Measurements from ENCODE around the gene ST6GALNAC4.

The ST6GALNAC4 gene

DNA sequence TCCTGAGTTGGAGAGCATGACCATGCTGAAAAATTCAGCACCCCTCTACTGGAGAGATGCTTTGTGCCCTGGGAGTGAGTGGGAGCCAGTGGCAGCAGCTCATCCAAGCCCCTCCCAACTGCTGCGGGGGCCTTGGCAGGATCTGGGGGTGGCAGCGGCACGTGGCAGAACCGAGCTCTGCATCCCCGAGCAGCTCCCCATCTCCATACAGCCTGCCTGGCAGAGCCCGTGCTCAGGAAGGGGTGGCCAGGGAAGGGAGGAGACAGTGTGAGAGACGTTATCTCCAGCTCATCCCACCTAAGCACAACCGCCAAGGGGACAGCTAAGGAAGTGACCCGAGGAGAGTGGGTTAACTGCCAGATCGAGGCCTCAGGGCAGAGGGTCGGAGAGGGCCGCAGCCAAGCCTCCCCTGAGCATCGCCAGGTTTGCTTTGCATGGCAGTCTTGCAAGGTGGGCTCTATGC lies 38.0 kb upstream of the ST6GALNAC4 start:
- no peak overlapping the region for H3K4me3 ChIP-seq (ENCODE audit: low read length)
- TF ChIP-seq, protein P1, sequence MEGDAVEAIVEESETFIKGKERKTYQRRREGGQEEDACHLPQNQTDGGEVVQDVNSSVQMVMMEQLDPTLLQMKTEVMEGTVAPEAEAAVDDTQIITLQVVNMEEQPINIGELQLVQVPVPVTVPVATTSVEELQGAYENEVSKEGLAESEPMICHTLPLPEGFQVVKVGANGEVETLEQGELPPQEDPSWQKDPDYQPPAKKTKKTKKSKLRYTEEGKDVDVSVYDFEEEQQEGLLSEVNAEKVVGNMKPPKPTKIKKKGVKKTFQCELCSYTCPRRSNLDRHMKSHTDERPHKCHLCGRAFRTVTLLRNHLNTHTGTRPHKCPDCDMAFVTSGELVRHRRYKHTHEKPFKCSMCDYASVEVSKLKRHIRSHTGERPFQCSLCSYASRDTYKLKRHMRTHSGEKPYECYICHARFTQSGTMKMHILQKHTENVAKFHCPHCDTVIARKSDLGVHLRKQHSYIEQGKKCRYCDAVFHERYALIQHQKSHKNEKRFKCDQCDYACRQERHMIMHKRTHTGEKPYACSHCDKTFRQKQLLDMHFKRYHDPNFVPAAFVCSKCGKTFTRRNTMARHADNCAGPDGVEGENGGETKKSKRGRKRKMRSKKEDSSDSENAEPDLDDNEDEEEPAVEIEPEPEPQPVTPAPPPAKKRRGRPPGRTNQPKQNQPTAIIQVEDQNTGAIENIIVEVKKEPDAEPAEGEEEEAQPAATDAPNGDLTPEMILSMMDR (conservative IDR thresholded peaks at IDR 0.05; ENCODE audit: low read depth, low read length) = no peak
- DNase-seq (ENCODE audit: low read depth) = no peak

DNA sequence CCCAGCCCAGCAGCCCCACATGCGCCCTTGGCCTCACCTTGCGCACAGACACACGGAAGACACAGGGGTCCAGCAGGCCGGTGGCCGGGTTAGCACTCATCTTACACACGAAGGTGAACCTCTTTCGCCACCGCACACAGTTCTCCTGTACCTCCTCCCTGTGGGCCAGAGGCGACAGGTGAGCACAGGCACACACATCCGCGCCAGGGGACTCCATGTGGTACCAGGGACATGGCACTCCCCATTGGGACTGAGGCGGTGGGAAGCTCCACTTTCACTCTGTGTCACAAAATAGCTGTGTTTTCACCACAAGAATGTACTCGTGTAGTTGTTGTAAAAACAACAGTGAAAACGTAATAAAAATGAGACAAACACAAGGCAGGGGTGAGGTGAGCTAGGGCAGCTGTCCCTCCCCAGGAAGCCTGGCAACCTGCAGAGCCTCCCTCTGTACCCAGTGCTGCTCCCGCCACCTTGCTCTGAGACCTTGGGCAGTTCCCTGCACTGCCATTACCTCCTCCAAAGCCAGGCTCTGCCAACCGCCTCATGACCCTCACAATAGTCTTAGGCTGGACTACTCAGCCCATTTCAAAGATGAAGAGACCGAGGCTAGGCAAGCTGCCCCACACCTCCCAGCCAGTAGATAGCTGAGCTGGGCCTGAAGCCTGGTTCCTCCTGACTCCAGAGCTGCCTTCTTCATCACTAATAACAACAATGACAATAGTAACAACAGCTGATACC lies 37.1 kb upstream of the ST6GALNAC4 start:
- DNase-seq (ENCODE audit: low read depth) = no peak
- TF ChIP-seq, protein P1 (conservative IDR thresholded peaks at IDR 0.05; ENCODE audit: low read depth, low read length) = no peak
- H3K4me3 ChIP-seq (ENCODE audit: low read length) = no peak overlapping the region

DNA sequence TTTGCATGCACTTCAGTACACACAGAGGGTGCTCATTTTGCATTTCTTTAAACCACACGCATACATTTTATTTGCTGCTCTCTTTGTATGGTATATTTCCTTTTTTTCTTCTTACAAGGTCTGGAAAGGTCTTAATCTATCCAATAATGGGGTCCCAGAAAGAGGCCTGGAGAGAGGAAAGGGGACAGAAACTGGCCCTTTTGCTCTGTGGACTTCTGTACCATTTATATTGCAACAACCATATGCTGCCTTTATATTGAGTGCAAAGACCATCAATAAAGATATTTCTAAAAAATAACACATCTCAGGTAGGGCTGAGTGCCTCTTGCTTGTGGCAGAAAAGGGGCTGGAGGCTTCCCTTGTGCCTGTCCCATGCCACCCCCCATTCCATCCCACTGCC lies 36.3 kb upstream of the ST6GALNAC4 start:
- no peak overlapping the region for H3K4me3 ChIP-seq (ENCODE audit: low read length)
- TF ChIP-seq, protein P1 (conservative IDR thresholded peaks at IDR 0.05; ENCODE audit: low read depth, low read length) = no peak
- DNase-seq (ENCODE audit: low read depth) = no peak

- no peak for DNase-seq (ENCODE audit: low read depth)
- TF ChIP-seq, protein P1 (conservative IDR thresholded peaks at IDR 0.05; ENCODE audit: low read depth, low read length) = no peak
- no peak overlapping the region for H3K4me3 ChIP-seq (ENCODE audit: low read length)
Observed at GRCh38 chr9:127950513-127951289, 33.9 kb upstream of the ST6GALNAC4 start.

GRCh38 chr9:127949827-127950512 lies 33.1 kb upstream of the ST6GALNAC4 start:
- DNase-seq (ENCODE audit: low read depth) = no peak
- TF ChIP-seq, protein P1 (conservative IDR thresholded peaks at IDR 0.05; ENCODE audit: low read depth, low read length) = no peak
- no peak overlapping the region for H3K4me3 ChIP-seq (ENCODE audit: low read length)

DNA sequence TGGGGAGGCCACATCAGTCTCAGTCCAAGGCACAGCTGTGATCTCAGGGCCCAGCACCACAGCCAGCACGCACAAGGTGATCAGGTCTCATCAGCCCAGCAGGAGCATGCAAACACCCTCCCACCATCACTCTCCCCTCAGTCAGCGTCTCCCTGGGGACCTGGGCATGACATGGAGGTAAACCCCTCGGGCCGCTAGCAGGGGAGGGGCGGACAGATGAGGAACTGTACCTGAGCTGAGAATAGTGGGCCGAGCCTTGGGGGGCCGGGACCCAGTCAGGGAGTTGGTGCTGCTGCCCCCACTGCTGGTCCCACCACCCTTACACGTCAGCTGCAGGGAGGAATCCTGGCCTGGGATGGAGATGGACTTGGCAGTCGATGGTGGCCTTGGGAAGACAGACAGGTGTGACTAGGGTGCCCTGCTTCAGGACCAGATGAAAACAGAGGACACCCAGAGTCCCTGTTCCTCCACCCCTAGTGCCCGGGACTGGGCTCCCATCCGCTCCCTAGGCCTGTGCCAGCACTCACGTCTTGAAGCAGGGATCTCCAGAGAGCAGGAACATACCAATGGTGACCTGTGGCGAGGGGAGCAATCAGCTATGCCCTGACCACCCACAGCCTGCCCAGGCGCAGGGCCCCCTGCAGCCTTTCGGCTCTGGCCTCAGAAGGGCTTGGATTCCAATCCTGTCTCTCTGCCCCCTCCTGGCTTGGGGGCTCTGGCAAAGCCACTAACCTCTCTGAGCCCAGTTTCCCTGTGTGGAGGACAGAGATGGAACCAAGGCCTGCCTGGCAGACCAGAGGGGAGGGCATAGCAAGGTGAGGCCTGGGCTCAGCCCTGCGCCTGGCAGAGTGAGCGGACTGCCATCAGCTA lies 31.2 kb upstream of the ST6GALNAC4 start:
- H3K4me3 ChIP-seq (ENCODE audit: low read length) = no peak overlapping the region
- TF ChIP-seq, protein P1 (conservative IDR thresholded peaks at IDR 0.05; ENCODE audit: low read depth, low read length) = no peak
- DNase-seq (ENCODE audit: low read depth) = no peak
